Measurements from ENCODE around the gene DLL1. TPM values are rescaled to one million over a fixed set of nuclear protein-coding genes. Genes with fewer than 3 reads are reported as not detected.

The DLL1 gene
- total RNA-seq, 1 donor from 2014 or later = 12.9 TPM

- Histone ChIP-seq H3K36me3 (no peaks in the 10 kb centered on the region), H3K27ac (no peak overlapping the region), H3K4me1 (no peaks in the 10 kb centered on the region), H3K4me3 (no peak overlapping the region), H3K27me3 (ENCODE audit: low read depth) (peaks cover 21% of the 10 kb centered on the region), H3K9me3 (no peaks in the 10 kb centered on the region)
- ATAC-seq = no peak
- intact Hi-C loops (cut with DNase I) = no loop called here
- TF ChIP-seq CTCF (IDR thresholded peaks at IDR 0.05) = no peak
- DNase-seq = no peak
Measured at GRCh38 chr6:170253226-170253909, 37.5 kb downstream of the DLL1 start.

- no peak for TF ChIP-seq CTCF (IDR thresholded peaks at IDR 0.05)
- intact Hi-C loops (cut with DNase I) = no loop called here
- ATAC-seq (no peak), DNase-seq (no peak)
- Histone ChIP-seq H3K4me3 (no peak overlapping the region), H3K27me3 (ENCODE audit: low read depth) (peaks cover 35% of the 10 kb centered on the region), H3K4me1 (peaks cover 10% of the 10 kb centered on the region), H3K27ac (no peak overlapping the region), H3K9me3 (no peaks in the 10 kb centered on the region), H3K36me3 (no peaks in the 10 kb centered on the region)
Measured at GRCh38 chr6:170251776-170252571, 38.9 kb downstream of the DLL1 start.

- peaks cover 35% of the 10 kb centered on the region for H3K27me3 ChIP-seq (ENCODE audit: low read depth)
Measured at GRCh38 chr6:170250981-170251775, 39.7 kb downstream of the DLL1 start.

GRCh38 chr6:170250455-170250854 lies 40.4 kb downstream of the DLL1 start:
- no peaks in the 10 kb centered on the region for H3K9me3 ChIP-seq
- peaks cover 10% of the 10 kb centered on the region for H3K4me1 ChIP-seq
- H3K27me3 ChIP-seq (ENCODE audit: low read depth) = peaks cover 39% of the 10 kb centered on the region
- no peak for TF ChIP-seq CTCF (IDR thresholded peaks at IDR 0.05)
- H3K27ac ChIP-seq = no peak overlapping the region
- no peak for DNase-seq
- no peaks in the 10 kb centered on the region for H3K36me3 ChIP-seq
- no peak overlapping the region for H3K4me3 ChIP-seq
- ATAC-seq = no peak
- intact Hi-C loops (cut with DNase I) = no loop called here

More at GRCh38 chr6:170250981-170251775, 39.7 kb downstream of the DLL1 start:
- Histone ChIP-seq H3K4me1 (peaks cover 10% of the 10 kb centered on the region), H3K36me3 (no peaks in the 10 kb centered on the region), H3K4me3 (no peak overlapping the region), H3K9me3 (no peaks in the 10 kb centered on the region), H3K27ac (no peak overlapping the region)
- ATAC-seq (no peak), DNase-seq (no peak)
- no peak for TF ChIP-seq CTCF (IDR thresholded peaks at IDR 0.05)
- intact Hi-C loops (cut with DNase I) = no loop called here

GRCh38 chr6:170249817-170250216 lies 41.1 kb downstream of the DLL1 start:
- Histone ChIP-seq H3K27ac (no peak overlapping the region), H3K9me3 (no peaks in the 10 kb centered on the region), H3K36me3 (no peaks in the 10 kb centered on the region), H3K4me3 (no peak overlapping the region), H3K27me3 (ENCODE audit: low read depth) (peaks cover 40% of the 10 kb centered on the region), H3K4me1 (peaks cover 10% of the 10 kb centered on the region)
- intact Hi-C loops (cut with DNase I) = no loop called here
- DNase-seq (no peak), ATAC-seq (no peak)
- TF ChIP-seq CTCF (IDR thresholded peaks at IDR 0.05) = no peak

All from lower lobe of right lung (tissue), 2 donors.